K562 (cell line): ENCODE measurements around the gene STPG4. TPM values are rescaled to one million over a fixed set of nuclear protein-coding genes. Genes with fewer than 3 reads are reported as not detected.
A peak's percentile ranks its signal among the peaks of the same experiment; 100 is the strongest.

ENCODE experiments used
- ATAC-seq: fragments of 200-7000 bp; cut with Tn5 transposase; 3 replicates; pipeline ENCODE4 v1.9.1; 2020; ENCODE audit warnings: moderate library complexity
- BruUV-seq: library from RNA; stranded (reverse); fragments of 400-500 nt; replicated peaks from 2 replicates; lab custom pipeline; 2021; lab: Mats Ljungman, UMichigan
- CTCF ChIA-PET: fragments of 300-600 bp; formaldehyde crosslinking; extraction: SDS; loops from one replicate; lab custom pipeline; 2021; ENCODE audit warnings: low intra/inter-chr PET ratio; lab: Yijun Ruan, JAX
- POLR2A ChIA-PET: fragments of 300-600, 350-650 bp; sonication (Branson Sonifier 250); formaldehyde crosslinking; extraction: SDS; loops from one replicate; lab custom pipeline; 2021; ENCODE audit warnings: antibody characterized with exemption, inconsistent platforms; lab: Yijun Ruan, JAX
- DNase-seq, 4 experiments: peaks; one replicate each; pipeline versions ENCODE4 v3.0.0 to v3.0.0-alpha.2; 2011 to 2018; ENCODE audit warnings: low spot score in 3 of 4, mixed read lengths in 3 of 4; ENCODE audit errors: extremely low read depth in 1 of 4
- FAIRE-seq: peaks from 2 replicates; lab custom pipeline; 2011; peaks lifted over from hg19 to GRCh38; lab: Jason Lieb, UNC
- H2AFZ ChIP-seq: 2 replicates; pipeline ENCODE4 v1.6.0; 2011; ENCODE audit warnings: low read depth, low read length, control low read depth, inconsistent platforms
- H3K27ac ChIP-seq: fragments of 200-600 bp; 3 replicates; pipeline ENCODE4 v1.8.0; 2011; ENCODE audit warnings: low read depth, mild to moderate bottlenecking, control low read depth, inconsistent platforms, low read length, moderate library complexity, mixed read lengths; ENCODE audit errors: extremely low read depth
- H3K27me3 ChIP-seq, 2 experiments: fragments of 300-600 bp in 1 of 2; 2 replicates in 1 of 2; 3 replicates in 1 of 2; pipeline versions ENCODE4 v1.6.0 to v1.8.0; 2011; ENCODE audit warnings: inconsistent platforms in 2 of 2, low read length in 2 of 2, mild to moderate bottlenecking in 1 of 2, mixed read lengths in 1 of 2, moderate library complexity in 1 of 2; ENCODE audit not compliant: control insufficient read depth in 2 of 2, insufficient read depth in 2 of 2
- H3K36me3 ChIP-seq: fragments of 300-600 bp; 3 replicates; pipeline ENCODE4 v1.8.0; 2011; ENCODE audit warnings: mild to moderate bottlenecking, low read length, inconsistent platforms; ENCODE audit not compliant: control insufficient read depth, insufficient read depth
- H3K4me1 ChIP-seq, 2 experiments: fragments of 200-600 bp in 1 of 2; replicated peaks in 1 of 2; 2 replicates in 1 of 2; 3 replicates in 1 of 2; pipeline versions ENCODE4 v1.5.1 to v1.8.0; 2011; ENCODE audit warnings: inconsistent platforms in 2 of 2, low read length in 2 of 2, mild to moderate bottlenecking in 1 of 2, mixed read lengths in 1 of 2, moderate library complexity in 1 of 2; ENCODE audit not compliant: control insufficient read depth in 2 of 2, insufficient read depth in 2 of 2
- H3K4me2 ChIP-seq: 2 replicates; pipeline ENCODE4 v1.6.1; 2011; ENCODE audit warnings: low read length, control low read depth, inconsistent platforms, mixed read lengths; ENCODE audit not compliant: insufficient read depth
- H3K4me3 ChIP-seq: fragments of 200-600 bp; sonication (generic), shearing (Covaris generic); 2 replicates; pipeline ENCODE4 v1.5.1; 2016; ENCODE audit warnings: control low read depth, inconsistent platforms
- H3K79me2 ChIP-seq: fragments of 200-600 bp; 3 replicates; pipeline ENCODE4 v1.8.0; 2011; ENCODE audit warnings: low read length, inconsistent platforms; ENCODE audit not compliant: control insufficient read depth, insufficient read depth
- H3K9ac ChIP-seq, 2 experiments: 2 replicates each; pipeline versions ENCODE4 v1.6.0 to v1.6.1; 2011; ENCODE audit warnings: low read depth in 2 of 2, low read length in 2 of 2, control low read depth in 1 of 2, inconsistent platforms in 1 of 2, mild to moderate bottlenecking in 1 of 2, mixed read lengths in 1 of 2; ENCODE audit not compliant: insufficient read depth in 1 of 2
- H3K9me1 ChIP-seq: one replicate; pipeline ENCODE4 v1.6.0; 2011; ENCODE audit warnings: inconsistent platforms, mild to moderate bottlenecking, low read length, moderate library complexity; ENCODE audit not compliant: control insufficient read depth, insufficient read depth
- H3K9me3 ChIP-seq: replicated peaks from 2 replicates; pipeline ENCODE4 v1.5.1; 2011; ENCODE audit warnings: low read depth, low read length, inconsistent platforms; ENCODE audit not compliant: control insufficient read depth, insufficient read depth
- H4K20me1 ChIP-seq: replicated peaks from 2 replicates; pipeline ENCODE4 v1.6.1; 2011; ENCODE audit warnings: low read length, inconsistent platforms, mixed read lengths; ENCODE audit not compliant: control insufficient read depth, insufficient read depth
- ILF3 ChIP-seq: fragments of 450-650 bp; IDR thresholded peaks from 2 replicates; pipeline ENCODE4 v1.6.1; 2018; ENCODE audit warnings: antibody characterized with exemption, mild to moderate bottlenecking, moderate library complexity, borderline replicate concordance
- RFX1 ChIP-seq: fragments of 450-650 bp; IDR thresholded peaks from 2 replicates; pipeline ENCODE4 v1.6.1; 2016; ENCODE audit warnings: mild to moderate bottlenecking, moderate library complexity
- TBL1XR1 ChIP-seq, 2 experiments: IDR thresholded peaks; 2 replicates each; pipeline ENCODE4 v1.6.1; 2012; ENCODE audit warnings: improper control_type of control experiment in 2 of 2, low read length in 2 of 2, mild to moderate bottlenecking in 1 of 2
- ZNF551 ChIP-seq: fragments of 250-450 bp; sonication (Bioruptor Pico); IDR thresholded peaks from 2 replicates; pipeline ENCODE4 v1.5.0; 2021; ENCODE audit warnings: mild to moderate bottlenecking, moderate library complexity
- WGBS: fragments of 100-300 bp; shearing (Covaris generic); methylation state at CpG from one replicate; pipeline ENCODE4 v1.1.6; 2016; ENCODE audit warnings: low coverage, mixed read lengths; ENCODE audit not compliant: insufficient coverage; ENCODE audit errors: missing lambda C conversion rate; 5-methylcytosine and 5-hydroxymethylcytosine counted together
- in situ Hi-C: fragments of 300-500 bp; cut with MboI; formaldehyde crosslinking; loops from 4 replicates; pipeline ENCODE4 v1.15.0; 2018; ENCODE audit warnings: inconsistent platforms, mixed read lengths
- intact Hi-C: fragments of 100-400 bp; cut with micrococcal nuclease; formaldehyde crosslinking; loops from 2 replicates; pipeline ENCODE4 v1.14.2; 2022
- polyA plus RNA-seq, 8 experiments: library from polyadenylated mRNA; depleted of rRNA in 4 of 8; stranded (reverse) in 5 of 8; unstranded in 3 of 8; fragments of >200 nt; fragmentation: Nextera tagmentation in 2 of 8; fragmentation: Illumina TruSeq in 1 of 8; extraction: Ambion mirVana in 2 of 8; extraction: Trizol in 1 of 8; gene quantifications; 2 replicates each; pipeline versions ENCODE4 v1.2.1 to v1.2.3, GENCODE V29; 2011 to 2014; ENCODE audit warnings: inconsistent platforms in 1 of 8, missing spikeins in 1 of 8
- total RNA-seq, 7 experiments: library from RNA; depleted of rRNA in 6 of 7; stranded (reverse); fragments of >200 nt in 6 of 7; fragmentation: Illumina TruSeq in 2 of 7; extraction: Trizol in 2 of 7; gene quantifications; 2 replicates each; pipeline versions ENCODE4 v1.2.1 to v1.2.3, GENCODE V29; 2011 to 2021; ENCODE audit warnings: low replicate concordance in 1 of 7

The STPG4 gene
- total and polyA plus RNA-seq, 9 of the 15 experiments (the other 6 are each of a cell fraction or from before 2014, with no cell fraction given), result 0.10 to 0.68 (median 0.22) TPM; not detected in 6

DNA sequence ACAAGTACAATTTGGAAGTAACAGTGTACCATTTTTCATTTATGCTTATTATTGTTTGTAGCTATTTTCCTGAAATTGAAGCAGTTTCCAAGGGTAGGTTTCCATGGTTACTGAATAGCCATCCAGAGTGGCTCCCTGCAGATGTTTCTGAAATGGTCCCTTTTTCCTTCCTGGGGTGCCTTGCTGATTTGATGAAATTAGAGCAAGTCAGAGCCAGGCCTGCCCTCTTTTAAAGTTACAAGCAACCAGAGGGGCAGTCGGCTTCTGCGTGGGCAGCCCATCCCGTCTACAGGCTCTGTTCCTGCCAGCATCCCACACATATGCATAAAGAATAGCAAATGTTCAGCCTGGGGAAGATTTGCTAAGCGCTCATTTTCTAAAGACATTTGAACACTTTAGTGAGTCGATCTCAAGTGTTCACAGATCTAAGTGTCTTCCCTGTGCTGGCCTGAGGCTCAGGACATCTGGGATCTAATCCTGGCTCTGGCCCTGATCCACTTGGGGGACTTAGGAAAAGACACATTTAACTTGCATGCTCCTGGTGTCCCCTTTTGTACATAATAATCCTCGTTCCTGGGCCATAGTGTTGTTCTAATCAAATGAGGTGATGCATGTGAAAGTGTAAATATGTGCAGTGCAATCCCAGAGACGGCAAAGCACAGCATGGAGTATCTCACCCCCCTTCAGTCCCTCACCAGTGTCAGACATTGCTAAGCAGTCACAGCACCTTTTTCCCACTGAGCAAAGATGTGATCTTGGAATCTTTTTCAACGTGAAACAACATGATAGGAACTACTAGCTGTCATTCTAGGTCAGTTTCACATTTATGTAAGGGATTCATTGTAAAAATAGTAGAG is 92.2 kb downstream of the STPG4 start:
- Histone ChIP-seq H3K4me3 (no peak overlapping the region), H3K4me2 (no peak overlapping the region), H3K27ac (no peak overlapping the region), H3K9me1 (peaks cover 9% of the 10 kb centered on the region), H3K79me2 (no peaks in the 10 kb centered on the region), H4K20me1 (no peaks in the 10 kb centered on the region), H3K9me3 (no peaks in the 10 kb centered on the region), H3K4me1 (peaks cover 5 to 9% of the 10 kb centered on the region in 2 experiments; a peak in 2 of 5 replicates), H3K27me3 (no peaks in the 10 kb centered on the region), H2AFZ (no peak overlapping the region), H3K9ac (no peak overlapping the region), H3K36me3 (no peaks in the 10 kb centered on the region)
- POLR2A ChIA-PET, result interaction anchor here (0.6 to 1.2 kb wide), 2 partner anchors 13 to 23 kb away, joined by 3 to 4 read pairs; no protein-coding TSS in a partner anchor
- TF ChIP-seq ZNF551 (CRISPR knock-in tag) (no peak), RFX1 (peak; percentile 82), TBL1XR1 (IDR thresholded peaks at IDR 0.05; ENCODE audit: low read length in 2 of 2) (no peak), ILF3 (no peak)
- no peak for DNase-seq
- no peak for ATAC-seq
- 67% methylated on average over 8 of the region's 8 CpGs for WGBS
- CTCF ChIA-PET, result no interaction called here
- no TSS peak for BruUV-seq
- intact Hi-C loops (no loop called here), in situ Hi-C loops (no loop called here)
- FAIRE-seq, result no peak
